GM12878 (cell line): Measurements from ENCODE around the gene LTB4R2. TPM values are rescaled to one million over a fixed set of nuclear protein-coding genes. Genes with fewer than 3 reads are reported as not detected.
A peak's percentile ranks its signal among the peaks of the same experiment; 100 is the strongest.

Source experiments
- ASH2L ChIP-seq: fragments of 300-600, 200-600 bp; sonication (generic); IDR thresholded peaks from 2 replicates; pipeline ENCODE4 v1.6.1; 2017; ENCODE audit warnings: low read depth, mild to moderate bottlenecking, borderline replicate concordance
- CHD1 ChIP-seq: IDR thresholded peaks from 2 replicates; pipeline ENCODE4 v1.6.1; 2012; ENCODE audit warnings: low read depth, low read length, improper control_type of control experiment
- CHD2 ChIP-seq: IDR thresholded peaks from 2 replicates; pipeline ENCODE4 v1.6.1; 2011; ENCODE audit warnings: low read depth, low read length, improper control_type of control experiment, borderline replicate concordance
- FOXK2 ChIP-seq: fragments of 450-650 bp; IDR thresholded peaks from 2 replicates; pipeline ENCODE4 v1.6.1; 2017; ENCODE audit warnings: mild to moderate bottlenecking, moderate library complexity
- KLF5 ChIP-seq: fragments of 450-650 bp; IDR thresholded peaks from 2 replicates; pipeline ENCODE4 v1.6.1; 2014; ENCODE audit warnings: mild to moderate bottlenecking; ENCODE audit not compliant: partially characterized antibody
- LARP7 ChIP-seq: fragments of 450-650 bp; IDR thresholded peaks from 2 replicates; pipeline ENCODE4 v1.6.1; 2017; ENCODE audit warnings: mild to moderate bottlenecking
- MEF2A ChIP-seq: IDR thresholded peaks from 2 replicates; pipeline ENCODE4 v1.6.1; 2011; ENCODE audit warnings: low read depth, mild to moderate bottlenecking, low read length, moderate library complexity; ENCODE audit not compliant: insufficient read depth
- PML ChIP-seq: IDR thresholded peaks from 2 replicates; pipeline ENCODE4 v1.6.1; 2012; ENCODE audit warnings: low read length, inconsistent platforms
- RFX5 ChIP-seq: IDR thresholded peaks from 2 replicates; pipeline ENCODE4 v1.6.1; 2011; ENCODE audit warnings: low read depth, low read length, improper control_type of control experiment
- SMAD5 ChIP-seq: IDR thresholded peaks from 2 replicates; pipeline ENCODE4 v1.6.1; 2016; ENCODE audit warnings: antibody characterized with exemption, low read depth
- TARDBP ChIP-seq: IDR thresholded peaks from 2 replicates; pipeline ENCODE4 v1.6.1; 2016; ENCODE audit warnings: borderline replicate concordance
- ZBTB40 ChIP-seq: fragments of 450-650 bp; IDR thresholded peaks from 2 replicates; pipeline ENCODE4 v1.6.1; 2016; ENCODE audit warnings: mild to moderate bottlenecking, moderate library complexity, borderline replicate concordance
- ZNF622 ChIP-seq: fragments of 450-650 bp; IDR thresholded peaks from 2 replicates; pipeline ENCODE4 v1.6.1; 2017; ENCODE audit warnings: mild to moderate bottlenecking, inconsistent platforms
- polyA plus RNA-seq, 11 experiments: library from polyadenylated mRNA; depleted of rRNA in 4 of 11; unstranded in 6 of 11; stranded (reverse) in 5 of 11; fragments of >200 nt; fragmentation: Nextera tagmentation in 4 of 11; fragmentation: Illumina TruSeq in 1 of 11; extraction: Ambion mirVana in 4 of 11; extraction: Trizol in 1 of 11; gene quantifications; 1 replicate in 1 of 11; 2 replicates in 10 of 11; pipeline versions ENCODE4 v1.2.1 to v1.2.3, GENCODE V29; 2011 to 2016; ENCODE audit warnings: inconsistent platforms in 2 of 11, missing spikeins in 2 of 11, low read depth in 1 of 11
- total RNA-seq, 4 experiments: library from RNA; depleted of rRNA in 3 of 4; stranded (reverse); fragments of >200 nt in 3 of 4; fragmentation: Illumina TruSeq in 1 of 4; extraction: Trizol in 1 of 4; gene quantifications; 2 replicates each; pipeline versions ENCODE4 v1.2.1 to v1.2.3, GENCODE V29; 2013 to 2021
- TF ChIP-seq, protein P1 (sequence below): fragments of 450-650 bp; IDR thresholded peaks from 2 replicates; pipeline ENCODE4 v1.6.1; 2017; ENCODE audit warnings: mild to moderate bottlenecking, moderate library complexity
- TF ChIP-seq, protein P2 (sequence below): fragments of 450-650 bp; formaldehyde crosslinking; IDR thresholded peaks from 2 replicates; pipeline ENCODE4 v1.5.0; 2022; ENCODE audit warnings: mild to moderate bottlenecking, missing genetic modification characterization
- TF ChIP-seq, protein P3 (sequence below): fragments of 150-350 bp; IDR thresholded peaks from 2 replicates; pipeline ENCODE4 v1.6.1; 2014; ENCODE audit warnings: mild to moderate bottlenecking, low read depth, low read length

The LTB4R2 gene
- total and polyA plus RNA-seq, 10 of the 15 experiments (the other 5 are each of a cell fraction or from before 2014, with no cell fraction given) = 0.06 to 16.0 (median 2.6) TPM

GRCh38 chr14:24271134-24271833 is 38.7 kb upstream of the LTB4R2 start, which contains the start of gene RABGGTA (continued):
- TF ChIP-seq ZNF622 (no peak), ASH2L (no peak), LARP7 (peak; percentile 99), ZBTB40 (peak; percentile 35; the same call in 1 of the 2 replicates), KLF5 (peak; percentile 89), CHD2 (peak; percentile 49; the same call in 1 of the 2 replicates), TARDBP (no peak), PML (peak; percentile 87), RFX5 (peak; percentile 61; the same call in 1 of the 2 replicates), SMAD5 (peak; percentile 69; the same call in 1 of the 2 replicates), FOXK2 (peak; percentile 45; the same call in 1 of the 2 replicates), CHD1 (peak; percentile 83; the same call in 1 of the 2 replicates), MEF2A (0 out of 2 replicates have a peak, but pooled peaks have one; percentile 55)
- TF ChIP-seq, protein P1, sequence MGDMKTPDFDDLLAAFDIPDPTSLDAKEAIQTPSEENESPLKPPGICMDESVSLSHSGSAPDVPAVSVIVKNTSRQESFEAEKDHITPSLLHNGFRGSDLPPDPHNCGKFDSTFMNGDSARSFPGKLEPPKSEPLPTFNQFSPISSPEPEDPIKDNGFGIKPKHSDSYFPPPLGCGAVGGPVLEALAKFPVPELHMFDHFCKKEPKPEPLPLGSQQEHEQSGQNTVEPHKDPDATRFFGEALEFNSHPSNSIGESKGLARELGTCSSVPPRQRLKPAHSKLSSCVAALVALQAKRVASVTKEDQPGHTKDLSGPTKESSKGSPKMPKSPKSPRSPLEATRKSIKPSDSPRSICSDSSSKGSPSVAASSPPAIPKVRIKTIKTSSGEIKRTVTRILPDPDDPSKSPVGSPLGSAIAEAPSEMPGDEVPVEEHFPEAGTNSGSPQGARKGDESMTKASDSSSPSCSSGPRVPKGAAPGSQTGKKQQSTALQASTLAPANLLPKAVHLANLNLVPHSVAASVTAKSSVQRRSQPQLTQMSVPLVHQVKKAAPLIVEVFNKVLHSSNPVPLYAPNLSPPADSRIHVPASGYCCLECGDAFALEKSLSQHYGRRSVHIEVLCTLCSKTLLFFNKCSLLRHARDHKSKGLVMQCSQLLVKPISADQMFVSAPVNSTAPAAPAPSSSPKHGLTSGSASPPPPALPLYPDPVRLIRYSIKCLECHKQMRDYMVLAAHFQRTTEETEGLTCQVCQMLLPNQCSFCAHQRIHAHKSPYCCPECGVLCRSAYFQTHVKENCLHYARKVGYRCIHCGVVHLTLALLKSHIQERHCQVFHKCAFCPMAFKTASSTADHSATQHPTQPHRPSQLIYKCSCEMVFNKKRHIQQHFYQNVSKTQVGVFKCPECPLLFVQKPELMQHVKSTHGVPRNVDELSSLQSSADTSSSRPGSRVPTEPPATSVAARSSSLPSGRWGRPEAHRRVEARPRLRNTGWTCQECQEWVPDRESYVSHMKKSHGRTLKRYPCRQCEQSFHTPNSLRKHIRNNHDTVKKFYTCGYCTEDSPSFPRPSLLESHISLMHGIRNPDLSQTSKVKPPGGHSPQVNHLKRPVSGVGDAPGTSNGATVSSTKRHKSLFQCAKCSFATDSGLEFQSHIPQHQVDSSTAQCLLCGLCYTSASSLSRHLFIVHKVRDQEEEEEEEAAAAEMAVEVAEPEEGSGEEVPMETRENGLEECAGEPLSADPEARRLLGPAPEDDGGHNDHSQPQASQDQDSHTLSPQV = peak; percentile 87; the same call in 1 of the 2 replicates
- TF ChIP-seq, protein P2, sequence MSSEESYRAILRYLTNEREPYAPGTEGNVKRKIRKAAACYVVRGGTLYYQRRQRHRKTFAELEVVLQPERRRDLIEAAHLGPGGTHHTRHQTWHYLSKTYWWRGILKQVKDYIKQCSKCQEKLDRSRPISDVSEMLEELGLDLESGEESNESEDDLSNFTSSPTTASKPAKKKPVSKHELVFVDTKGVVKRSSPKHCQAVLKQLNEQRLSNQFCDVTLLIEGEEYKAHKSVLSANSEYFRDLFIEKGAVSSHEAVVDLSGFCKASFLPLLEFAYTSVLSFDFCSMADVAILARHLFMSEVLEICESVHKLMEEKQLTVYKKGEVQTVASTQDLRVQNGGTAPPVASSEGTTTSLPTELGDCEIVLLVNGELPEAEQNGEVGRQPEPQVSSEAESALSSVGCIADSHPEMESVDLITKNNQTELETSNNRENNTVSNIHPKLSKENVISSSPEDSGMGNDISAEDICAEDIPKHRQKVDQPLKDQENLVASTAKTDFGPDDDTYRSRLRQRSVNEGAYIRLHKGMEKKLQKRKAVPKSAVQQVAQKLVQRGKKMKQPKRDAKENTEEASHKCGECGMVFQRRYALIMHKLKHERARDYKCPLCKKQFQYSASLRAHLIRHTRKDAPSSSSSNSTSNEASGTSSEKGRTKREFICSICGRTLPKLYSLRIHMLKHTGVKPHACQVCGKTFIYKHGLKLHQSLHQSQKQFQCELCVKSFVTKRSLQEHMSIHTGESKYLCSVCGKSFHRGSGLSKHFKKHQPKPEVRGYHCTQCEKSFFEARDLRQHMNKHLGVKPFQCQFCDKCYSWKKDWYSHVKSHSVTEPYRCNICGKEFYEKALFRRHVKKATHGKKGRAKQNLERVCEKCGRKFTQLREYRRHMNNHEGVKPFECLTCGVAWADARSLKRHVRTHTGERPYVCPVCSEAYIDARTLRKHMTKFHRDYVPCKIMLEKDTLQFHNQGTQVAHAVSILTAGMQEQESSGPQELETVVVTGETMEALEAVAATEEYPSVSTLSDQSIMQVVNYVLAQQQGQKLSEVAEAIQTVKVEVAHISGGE = no peak
- TF ChIP-seq, protein P3, sequence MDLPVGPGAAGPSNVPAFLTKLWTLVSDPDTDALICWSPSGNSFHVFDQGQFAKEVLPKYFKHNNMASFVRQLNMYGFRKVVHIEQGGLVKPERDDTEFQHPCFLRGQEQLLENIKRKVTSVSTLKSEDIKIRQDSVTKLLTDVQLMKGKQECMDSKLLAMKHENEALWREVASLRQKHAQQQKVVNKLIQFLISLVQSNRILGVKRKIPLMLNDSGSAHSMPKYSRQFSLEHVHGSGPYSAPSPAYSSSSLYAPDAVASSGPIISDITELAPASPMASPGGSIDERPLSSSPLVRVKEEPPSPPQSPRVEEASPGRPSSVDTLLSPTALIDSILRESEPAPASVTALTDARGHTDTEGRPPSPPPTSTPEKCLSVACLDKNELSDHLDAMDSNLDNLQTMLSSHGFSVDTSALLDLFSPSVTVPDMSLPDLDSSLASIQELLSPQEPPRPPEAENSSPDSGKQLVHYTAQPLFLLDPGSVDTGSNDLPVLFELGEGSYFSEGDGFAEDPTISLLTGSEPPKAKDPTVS = 0 out of 2 replicates have a peak, but pooled peaks have one; percentile 11
